T-helper 9 cell (primary cell): ENCODE results near the gene GARS1.

Source experiments
- DNase-seq: peaks from one replicate; pipeline ENCODE4 v3.0.0-alpha.2; 2020

The GARS1 gene

DNA sequence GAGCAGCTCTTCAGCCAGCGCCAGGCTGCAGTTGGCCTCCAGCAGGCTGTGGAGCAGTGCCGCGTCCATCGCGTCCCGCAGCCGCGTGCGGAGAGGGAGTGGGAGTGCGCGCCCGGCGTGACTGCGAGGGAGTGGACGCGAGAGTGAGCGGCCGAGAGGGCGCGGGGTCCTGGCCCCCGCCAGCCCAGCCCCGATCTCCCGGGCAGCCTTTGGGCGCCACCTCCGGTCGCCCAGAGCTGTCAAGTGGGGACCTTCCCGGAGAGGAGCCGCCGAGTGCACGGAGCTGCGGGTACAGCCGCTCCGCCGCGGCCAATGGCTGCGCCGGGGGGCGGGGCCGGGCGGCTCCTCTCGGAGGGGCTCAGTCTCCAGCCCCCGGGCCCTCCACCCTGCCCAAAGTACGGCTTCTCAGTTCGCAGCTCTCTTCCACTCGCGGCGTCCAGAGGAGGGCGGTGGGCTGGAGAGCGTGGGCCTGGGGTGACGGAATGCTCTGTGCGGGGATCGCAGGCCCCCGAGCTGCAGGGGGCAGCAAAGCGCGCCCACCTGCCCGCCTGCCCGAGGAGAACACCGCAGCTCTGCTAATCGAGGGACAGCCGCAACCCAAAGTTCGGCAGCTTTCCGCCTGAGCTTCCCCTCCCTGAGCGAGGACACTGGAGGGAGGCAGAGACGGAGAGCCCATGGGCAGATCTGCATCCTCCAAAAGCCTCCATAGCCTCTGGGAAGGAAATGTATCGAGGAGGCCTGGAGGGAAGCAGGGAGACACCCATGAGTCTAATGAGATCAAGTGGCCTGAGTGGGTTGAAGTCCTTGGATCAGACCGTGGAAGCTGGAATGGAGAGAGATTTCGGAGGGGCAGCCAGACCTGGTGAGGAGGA, 87.8 kb downstream of the GARS1 start, which contains the start of gene CRHR2:
Gene CRHR2, minus strand, starts transcription at position 245 of the 872 bp plus-strand sequence. Its CDS starts 176 bp downstream, at position 69.
- DNase-seq = no peak

- no peak for DNase-seq
Measured at GRCh38 chr7:30683306-30683705, 88.6 kb downstream of the GARS1 start.
